ENCODE results near the gene SYTL3. TPM values are rescaled to one million over a fixed set of nuclear protein-coding genes. Genes with fewer than 3 reads are reported as not detected.

SYTL3 gene
- polyA plus RNA-seq, 1 experiment = 1.7 TPM

DNA sequence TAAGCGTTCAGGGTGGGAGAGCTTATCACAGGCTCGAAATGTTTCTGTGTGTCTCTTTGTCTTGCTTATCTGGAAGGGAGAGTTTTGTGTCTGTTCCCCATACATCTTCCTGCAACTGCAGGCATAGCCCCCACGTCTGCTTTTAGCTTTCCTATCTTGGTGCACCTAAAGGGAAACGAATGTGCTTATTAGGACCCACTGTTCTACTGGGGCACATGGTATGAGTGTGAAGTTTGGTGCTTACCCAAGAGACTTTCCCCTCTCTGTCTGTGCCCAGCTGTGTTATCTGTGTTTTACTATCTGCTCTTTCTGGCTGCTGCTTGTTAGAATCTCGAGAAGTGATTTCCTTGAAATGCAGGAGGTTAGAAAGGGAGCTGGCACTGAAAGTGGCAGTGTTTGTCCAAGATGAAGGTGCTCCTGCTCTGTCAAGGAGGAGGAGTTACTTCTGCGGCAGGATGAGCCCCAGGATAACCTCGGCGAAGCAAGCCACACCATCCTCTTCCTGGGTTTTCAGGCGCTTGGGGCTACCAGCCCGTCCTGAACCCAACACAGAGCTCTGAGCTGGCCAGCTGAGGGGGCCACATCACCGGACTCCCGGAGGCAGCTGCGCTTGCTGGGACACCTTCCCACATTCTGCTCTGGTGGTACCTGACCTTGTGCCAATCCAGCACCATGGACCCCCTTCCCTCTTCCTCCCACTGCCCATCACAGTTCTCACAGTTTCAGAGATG, 28.7 kb upstream of the SYTL3 start:
- no peak for DNase-seq (ENCODE audit: low read depth)
- POLR2A ChIA-PET = no interaction called here
- TF ChIP-seq, protein P1, sequence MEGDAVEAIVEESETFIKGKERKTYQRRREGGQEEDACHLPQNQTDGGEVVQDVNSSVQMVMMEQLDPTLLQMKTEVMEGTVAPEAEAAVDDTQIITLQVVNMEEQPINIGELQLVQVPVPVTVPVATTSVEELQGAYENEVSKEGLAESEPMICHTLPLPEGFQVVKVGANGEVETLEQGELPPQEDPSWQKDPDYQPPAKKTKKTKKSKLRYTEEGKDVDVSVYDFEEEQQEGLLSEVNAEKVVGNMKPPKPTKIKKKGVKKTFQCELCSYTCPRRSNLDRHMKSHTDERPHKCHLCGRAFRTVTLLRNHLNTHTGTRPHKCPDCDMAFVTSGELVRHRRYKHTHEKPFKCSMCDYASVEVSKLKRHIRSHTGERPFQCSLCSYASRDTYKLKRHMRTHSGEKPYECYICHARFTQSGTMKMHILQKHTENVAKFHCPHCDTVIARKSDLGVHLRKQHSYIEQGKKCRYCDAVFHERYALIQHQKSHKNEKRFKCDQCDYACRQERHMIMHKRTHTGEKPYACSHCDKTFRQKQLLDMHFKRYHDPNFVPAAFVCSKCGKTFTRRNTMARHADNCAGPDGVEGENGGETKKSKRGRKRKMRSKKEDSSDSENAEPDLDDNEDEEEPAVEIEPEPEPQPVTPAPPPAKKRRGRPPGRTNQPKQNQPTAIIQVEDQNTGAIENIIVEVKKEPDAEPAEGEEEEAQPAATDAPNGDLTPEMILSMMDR (IDR thresholded peaks at IDR 0.05; ENCODE audit: insufficient read depth, low read depth, low read length) = no peak

GRCh38 chr6:158621694-158622544, 27.9 kb upstream of the SYTL3 start:
- TF ChIP-seq, protein P1 (IDR thresholded peaks at IDR 0.05; ENCODE audit: insufficient read depth, low read depth, low read length) = no peak
- no peak for DNase-seq (ENCODE audit: low read depth)
- ChIA-PET POLR2A (no interaction called here), CTCF (interaction anchor here (0.6 to 2.4 kb wide), 4 partner anchors 8 to 408 kb away, joined by 3 to 7 read pairs (median 4); no protein-coding TSS in a partner anchor)
- H3K27me3 ChIP-seq (ENCODE audit: control insufficient read depth, insufficient read depth, low read length) = no peaks in the 10 kb centered on the region
- peaks cover 24% of the 10 kb centered on the region for H3K36me3 ChIP-seq (ENCODE audit: control insufficient read depth, insufficient read depth, low read length)
- H3K4me3 ChIP-seq (ENCODE audit: low read depth, low read length) = no peak overlapping the region

More for the DNA sequence above, 28.7 kb upstream of the SYTL3 start:
- peaks cover 20% of the 10 kb centered on the region for H3K36me3 ChIP-seq (ENCODE audit: control insufficient read depth, insufficient read depth, low read length)
- CTCF ChIA-PET = interaction anchor here (1.4 to 2.4 kb wide), 4 partner anchors 15 to 407 kb away, joined by 4 to 7 read pairs (median 4); no protein-coding TSS in a partner anchor
- no peaks in the 10 kb centered on the region for H3K27me3 ChIP-seq (ENCODE audit: control insufficient read depth, insufficient read depth, low read length)
- H3K4me3 ChIP-seq (ENCODE audit: low read depth, low read length) = no peak overlapping the region

- POLR2A ChIA-PET = no interaction called here
Measured at GRCh38 chr6:158622545-158623190, 27.2 kb upstream of the SYTL3 start.

DNA sequence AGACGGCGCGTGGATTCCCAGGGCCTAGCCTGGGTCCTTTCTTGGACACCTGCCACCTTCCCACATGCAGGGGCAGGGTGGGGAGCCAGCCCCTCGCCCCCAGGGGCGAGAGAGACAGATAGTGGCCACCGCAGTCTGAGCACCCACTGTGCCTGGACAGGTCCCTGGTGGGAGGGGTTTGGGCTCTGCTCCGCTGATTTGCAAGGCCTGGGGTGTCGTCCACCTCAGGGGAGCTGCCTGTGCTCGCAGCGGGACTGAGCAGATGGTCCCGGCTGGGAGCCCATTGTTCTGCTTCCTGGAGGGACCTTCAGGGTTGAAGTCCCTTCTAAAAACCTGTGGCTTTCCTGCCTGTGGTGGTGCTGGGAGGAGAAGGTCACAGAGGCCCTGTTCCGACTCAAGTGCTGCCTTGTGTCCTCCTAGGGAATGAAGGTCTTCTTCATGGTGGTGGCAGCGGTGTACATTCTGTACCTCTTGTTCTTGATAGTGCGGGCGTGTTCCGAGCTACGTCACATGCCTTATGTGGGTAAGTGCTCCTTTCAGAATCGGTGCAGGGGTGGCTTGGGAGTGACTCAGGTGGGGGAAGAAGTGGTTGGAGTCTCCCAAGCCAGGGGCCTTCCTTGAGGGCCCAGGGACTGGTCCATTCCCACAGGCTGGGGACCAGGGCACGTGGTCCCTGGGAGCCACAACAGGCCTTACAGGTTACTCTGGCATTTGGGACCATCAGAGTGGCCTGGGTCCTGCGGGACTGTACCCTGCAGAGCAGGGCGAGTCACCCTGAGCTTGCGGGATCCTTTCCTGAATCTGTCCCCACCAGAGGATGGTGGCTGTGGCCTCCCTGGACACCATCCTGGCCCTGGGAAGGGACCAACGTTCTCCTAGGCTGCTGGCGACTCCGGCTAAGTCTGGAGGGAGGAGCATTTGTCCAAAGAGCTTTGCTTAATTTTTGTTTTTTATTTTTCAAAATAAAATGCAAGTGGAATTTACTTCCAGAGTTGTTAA, 24.9 kb upstream of the SYTL3 start:
- Histone ChIP-seq H3K27me3 (ENCODE audit: control insufficient read depth, insufficient read depth, low read length) (no peaks in the 10 kb centered on the region), H3K4me3 (ENCODE audit: low read depth, low read length) (no peak overlapping the region), H3K36me3 (ENCODE audit: control insufficient read depth, insufficient read depth, low read length) (peaks cover 34% of the 10 kb centered on the region)
- ChIA-PET POLR2A (no interaction called here), CTCF (no interaction called here)
- DNase-seq (ENCODE audit: low read depth) = no peak
- TF ChIP-seq, protein P1 (IDR thresholded peaks at IDR 0.05; ENCODE audit: insufficient read depth, low read depth, low read length) = no peak

More at GRCh38 chr6:158622545-158623190, 27.2 kb upstream of the SYTL3 start:
- H3K4me3 ChIP-seq (ENCODE audit: low read depth, low read length) = no peak overlapping the region
- no peak for DNase-seq (ENCODE audit: low read depth)
- CTCF ChIA-PET = interaction anchor here (0.6 to 2.4 kb wide), 2 partner anchors 8 to 17 kb away, joined by 3 to 7 read pairs; no protein-coding TSS in a partner anchor
- peaks cover 29% of the 10 kb centered on the region for H3K36me3 ChIP-seq (ENCODE audit: control insufficient read depth, insufficient read depth, low read length)
- H3K27me3 ChIP-seq (ENCODE audit: control insufficient read depth, insufficient read depth, low read length) = no peaks in the 10 kb centered on the region
- TF ChIP-seq, protein P1 (IDR thresholded peaks at IDR 0.05; ENCODE audit: insufficient read depth, low read depth, low read length) = no peak
